Heart left ventricle (tissue), 16 donors: Measurements from ENCODE around the gene RIC8A. TPM values are rescaled to one million over a fixed set of nuclear protein-coding genes. Genes with fewer than 3 reads are reported as not detected.

Source experiments
- ATAC-seq, 4 donors: fragments of 200-7000 bp; cut with Tn5 transposase; one replicate each; pipeline ENCODE4 v1.9.1; 2020 to 2022; ENCODE audit warnings: moderate library complexity in 4 of 4, mild to moderate bottlenecking in 3 of 4, moderate number of reproducible peaks in 1 of 4
- DNase-seq, 5 donors: peaks; one replicate each; pipeline ENCODE4 v3.0.0-alpha.2; 2020
- H3K27ac ChIP-seq, 12 donors: fragments of 200-600 bp; sonication (generic) in 4 of 12; one replicate each; pipeline versions ENCODE4 v1.5.0 to v1.8.0; 2016 to 2022; ENCODE audit warnings: mild to moderate bottlenecking in 2 of 12
- H3K27me3 ChIP-seq, 9 donors: fragments of 200-600 bp; sonication (generic) in 2 of 9; one replicate each; pipeline versions ENCODE4 v1.5.1 to v1.8.0; 2016 to 2022; ENCODE audit warnings: mild to moderate bottlenecking in 3 of 9
- H3K36me3 ChIP-seq, 9 donors: fragments of 200-600 bp; sonication (generic) in 2 of 9; one replicate each; pipeline versions ENCODE4 v1.5.0 to v1.8.0; 2018 to 2022; ENCODE audit warnings: mild to moderate bottlenecking in 2 of 9
- H3K4me1 ChIP-seq, 12 donors: fragments of 200-600 bp; sonication (generic) in 4 of 12; one replicate each; pipeline versions ENCODE4 v1.5.0 to v1.8.0; 2016 to 2022; ENCODE audit warnings: mild to moderate bottlenecking in 3 of 12
- H3K4me3 ChIP-seq, 12 donors: fragments of 200-600 bp; sonication (generic) in 4 of 12; one replicate each; pipeline versions ENCODE4 v1.5.0 to v1.8.0; 2017 to 2022; ENCODE audit warnings: mild to moderate bottlenecking in 9 of 12, moderate library complexity in 4 of 12
- H3K9me3 ChIP-seq, 12 donors: fragments of 200-600 bp; sonication (generic) in 4 of 12; one replicate each; pipeline versions ENCODE4 v1.5.0 to v1.8.0; 2016 to 2022; ENCODE audit warnings: mild to moderate bottlenecking in 1 of 12
- CTCF ChIP-seq, 12 donors: fragments of 200-600 bp; sonication (generic) in 4 of 12; IDR thresholded peaks; one replicate each; pipeline versions ENCODE4 v1.5.0 to v1.8.0; 2018 to 2022; ENCODE audit warnings: antibody characterized with exemption in 12 of 12, mild to moderate bottlenecking in 5 of 12
- POLR2A ChIP-seq, 2 donors: fragments of 450-650 bp; IDR thresholded peaks; one replicate each; pipeline ENCODE4 v1.6.1; 2017; ENCODE audit warnings: antibody characterized with exemption in 2 of 2, mild to moderate bottlenecking in 2 of 2, moderate library complexity in 2 of 2
- WGBS, 4 donors: extraction: QIAGEN DNeasy Blood & Tissue Kit in 2 of 4; methylation state at CpG; one replicate each; pipeline versions ENCODE4 v1.1.5 to v1.1.7; 2013 to 2018; 5-methylcytosine and 5-hydroxymethylcytosine counted together
- intact Hi-C, 10 donors: fragments of 100-400 bp; cut with DNase I; formaldehyde crosslinking; loops; one replicate each; pipeline versions ENCODE4 v1.11.1 to v1.14.2; 2022
- polyA plus RNA-seq, 2 donors: library from polyadenylated mRNA; stranded (reverse); fragments of 200-250 nt; gene quantifications; one replicate each; pipeline ENCODE4 v1.2.3, GENCODE V29; 2013
- total RNA-seq, 9 donors: library from RNA; depleted of rRNA in 2 of 9; stranded (reverse); fragments of >200 nt in 2 of 9; fragmentation: NEBNext Ultra II Directional in 3 of 9; extraction: Animal tissue kit (Norgen Biotek cat#: 25700) in 3 of 9; gene quantifications; one replicate each; pipeline versions ENCODE4 v1.1.0 to v1.2.4, GENCODE V29; 2016 to 2023
- donor health status: ischemic (EF 13 %, LVEDD 7.1; RV severe dilation, severe dysfunction).
- donor health status: healthy with polysubstance abuse.
- donor health status: DM: no; HTN: yes; CAD: no.
- donor health status: DM: no; HTN: no; CAD: no.
- donor health status: ischemic (EF 25% LVEDD 6.9; RV normal size, moderate dysfunction).
- donor health status: ischemic (EF 25% LVEDD 5.7; RV mildly dilated, moderate dysfunction).
- donor health status: healthy.
- donor health status: DM: yes; HTN: yes; CAD: no.
- donor health status: ischemic (EF 35%, LVEDD 5.7; RV mildly dilated, moderate dysfunction).
- donor health status: nonischemic (EF 11% LVEDD 7.7; RV severe dilation, severe dysfunction).
- donor health status: DM: yes; HTN: yes; CAD: no.
- donor health status: PGD.
- donor health status: ischemic (EF 29% LVEDD 5.4; RV normal size, mild dysfunction).
- donor health status: nonischemic (EF 23%, LVEDD 6.1; RV moderate dilation, normal function).

The RIC8A gene
- total and polyA plus RNA-seq, 11 donors, result 32.7 to 99.5 (median 74.3) TPM

DNA sequence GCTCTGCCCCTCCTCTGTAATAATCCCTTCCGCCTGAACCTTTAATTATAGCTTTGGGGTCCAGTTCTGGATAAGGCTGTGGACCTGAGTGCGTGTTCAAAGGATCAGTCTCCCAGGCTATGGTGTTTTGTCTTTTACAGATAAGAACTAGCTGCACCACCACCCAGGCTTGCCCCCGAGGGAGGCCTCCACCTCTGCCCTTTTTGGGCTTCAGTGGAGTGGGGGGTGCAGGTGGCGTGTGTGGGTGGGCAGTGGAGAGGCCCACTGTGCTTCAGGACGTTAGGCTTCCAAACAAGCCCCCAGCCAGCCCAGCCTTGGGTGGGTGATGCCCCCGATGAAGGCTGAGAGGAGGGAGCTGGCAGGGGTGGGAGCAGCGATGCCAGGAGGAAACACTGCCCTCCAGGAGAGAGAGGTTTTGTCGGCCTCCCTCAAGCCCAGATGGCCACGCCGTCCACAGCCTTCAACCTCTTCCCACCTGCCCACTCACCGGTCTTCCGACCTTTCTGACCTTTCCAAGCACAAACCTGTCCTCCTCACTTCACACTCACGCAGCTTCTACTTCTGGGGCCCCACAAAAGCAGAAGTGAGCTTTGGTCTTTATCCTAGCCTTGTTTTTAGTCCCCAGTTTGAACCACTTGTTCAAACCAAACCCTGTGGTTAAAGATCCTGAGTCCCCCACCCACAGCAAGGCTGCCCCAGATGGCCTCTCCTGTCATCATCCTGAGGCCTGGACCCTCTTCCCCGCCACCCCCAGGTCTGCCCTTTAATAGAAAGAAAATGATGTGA is 49.6 kb downstream of the RIC8A start:
- H3K4me3 ChIP-seq, result no peak overlapping the region
- intact Hi-C loops, result loop anchor here in 1 of 10 donors (10.0 kb wide), 1 partner anchor 118 kb away; no protein-coding TSS in a partner anchor
- WGBS, 4 donors, result 75 to 90% (median 78%) methylated on average over 11 to 14 of the region's 14 CpGs
- peaks cover 0 to 17% (median 15%) of the 10 kb centered on the region in 9 donors for H3K36me3 ChIP-seq
- H3K27ac ChIP-seq, result no peak overlapping the region
- no peak for TF ChIP-seq CTCF (IDR thresholded peaks at IDR 0.05)
- TF ChIP-seq POLR2A (IDR thresholded peaks at IDR 0.05), result no peak
- DNase-seq (no peak), ATAC-seq (no peak)
- H3K27me3 ChIP-seq, result peaks cover 0 to 17% (median 0%) of the 10 kb centered on the region in 9 donors
- H3K9me3 ChIP-seq, result peaks cover 0 to 3% (median 0%) of the 10 kb centered on the region in 12 donors
- H3K4me1 ChIP-seq, result no peaks in the 10 kb centered on the region

DNA sequence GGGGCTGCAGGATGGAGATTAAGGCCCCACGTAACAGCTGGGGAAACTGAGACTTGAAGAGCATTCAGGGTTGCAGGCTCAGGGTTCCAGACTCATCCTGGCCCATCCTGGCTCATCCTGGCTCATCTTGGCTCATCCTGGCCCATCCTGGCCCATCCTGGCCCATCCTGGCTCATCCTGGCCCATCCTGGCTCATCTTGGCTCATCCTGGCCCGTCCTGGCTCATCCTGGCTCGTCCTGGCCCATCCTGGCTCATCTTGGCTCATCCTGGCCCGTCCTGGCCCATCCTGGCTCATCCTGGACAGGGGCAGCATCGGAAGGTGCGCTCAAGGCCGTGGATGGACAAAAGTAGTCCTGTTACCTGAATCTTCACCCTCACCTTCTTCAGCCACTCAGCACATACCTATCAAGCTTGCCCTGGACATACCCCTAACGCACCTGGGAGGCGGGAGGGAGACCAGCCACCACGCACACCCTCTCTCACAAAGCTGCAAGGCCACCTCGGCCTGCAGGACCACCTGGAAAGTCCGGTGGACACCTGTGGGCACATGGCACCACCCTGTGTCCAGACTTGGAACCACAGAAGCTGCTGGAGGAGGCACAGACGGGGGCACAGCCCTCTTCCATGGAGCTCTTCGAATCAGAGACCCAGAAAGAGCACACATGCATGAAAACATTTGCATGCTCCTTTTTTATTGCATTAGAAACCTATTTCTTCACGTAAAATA is 50.4 kb downstream of the RIC8A start:
- H3K27me3 ChIP-seq, result peaks cover 0 to 17% (median 0%) of the 10 kb centered on the region in 9 donors
- DNase-seq, result no peak
- no peaks in the 10 kb centered on the region for H3K4me1 ChIP-seq
- intact Hi-C loops, result loop anchor here in 1 of 10 donors (10.0 kb wide), 1 partner anchor 117 kb away; no protein-coding TSS in a partner anchor
- no peak for ATAC-seq
- H3K9me3 ChIP-seq, result peaks cover 0 to 3% (median 0%) of the 10 kb centered on the region in 12 donors
- H3K36me3 ChIP-seq, result peaks cover 0 to 9% (median 7%) of the 10 kb centered on the region in 9 donors
- 69 to 83% (median 78%) methylated on average over 12 to 15 of the region's 15 CpGs for WGBS, 4 donors
- H3K4me3 ChIP-seq, result no peak overlapping the region
- H3K27ac ChIP-seq, result no peak overlapping the region
- no peak for TF ChIP-seq POLR2A (IDR thresholded peaks at IDR 0.05)
- TF ChIP-seq CTCF (IDR thresholded peaks at IDR 0.05), result no peak

- no peaks in the 10 kb centered on the region for H3K4me1 ChIP-seq
- WGBS, 4 donors, result 69 to 80% (median 76%) methylated on average over 10 of the region's 10 CpGs
- H3K4me3 ChIP-seq, result no peak overlapping the region
- ATAC-seq (no peak), DNase-seq (no peak)
- H3K27ac ChIP-seq, result no peak overlapping the region
- H3K9me3 ChIP-seq, result peaks cover 0 to 3% (median 0%) of the 10 kb centered on the region in 12 donors
- intact Hi-C loops, result loop anchor here in 1 of 10 donors (10.0 kb wide), 1 partner anchor 115 kb away; no protein-coding TSS in a partner anchor
- no peaks in the 10 kb centered on the region for H3K36me3 ChIP-seq
- peaks cover 0 to 17% (median 0%) of the 10 kb centered on the region in 9 donors for H3K27me3 ChIP-seq
- TF ChIP-seq POLR2A (IDR thresholded peaks at IDR 0.05), result no peak
- no peak for TF ChIP-seq CTCF (IDR thresholded peaks at IDR 0.05)
These were observed 51.9 kb downstream of the RIC8A start for GRCh38 chr11:259413-259812.

GRCh38 chr11:261624-262023 is 54.1 kb downstream of the RIC8A start:
- 84 to 92% (median 87%) methylated on average over 4 of the region's 4 CpGs for WGBS, 4 donors
- Histone ChIP-seq H3K4me1 (no peaks in the 10 kb centered on the region), H3K27me3 (peaks cover 0 to 17% (median 0%) of the 10 kb centered on the region in 9 donors), H3K4me3 (no peak overlapping the region), H3K27ac (no peak overlapping the region), H3K9me3 (peaks cover 0 to 11% (median 2%) of the 10 kb centered on the region in 12 donors), H3K36me3 (no peaks in the 10 kb centered on the region)
- TF ChIP-seq POLR2A (IDR thresholded peaks at IDR 0.05), result no peak
- TF ChIP-seq CTCF (IDR thresholded peaks at IDR 0.05), result no peak
- no peak for ATAC-seq
- DNase-seq, result no peak
- intact Hi-C loops, result no loop called here
